ENCODE results near the gene SERPINA6. TPM values are rescaled to one million over a fixed set of nuclear protein-coding genes. Genes with fewer than 3 reads are reported as not detected.

SERPINA6 gene
- total RNA-seq, 4 donors from 2014 or later: 0.48 to 0.82 (median 0.80) TPM; not detected in 1

- H3K4me3 ChIP-seq: no peak overlapping the region
- in situ Hi-C loops (cut with MboI; ENCODE audit: low pct_ligation_motif_present in 1 of 4, low pct_unique_long_range_greater_than_20kb in 1 of 4, low sequenced_read_pairs in 3 of 4): no loop called here
Measured at GRCh38 chr14:94362614-94363133, 39.5 kb upstream of the SERPINA6 start.

GRCh38 chr14:94361682-94362081 lies 38.5 kb upstream of the SERPINA6 start:
- Histone ChIP-seq H3K9me3 (no peaks in the 10 kb centered on the region), H3K4me1 (no peaks in the 10 kb centered on the region), H3K27ac (no peak overlapping the region), H3K4me3 (no peak overlapping the region), H3K36me3 (no peaks in the 10 kb centered on the region), H3K27me3 (no peaks in the 10 kb centered on the region)
- intact Hi-C loops (cut with DNase I; ENCODE audit: low total_unique reads) (no loop called here), in situ Hi-C loops (cut with MboI; ENCODE audit: low pct_ligation_motif_present in 1 of 4, low pct_unique_long_range_greater_than_20kb in 1 of 4, low sequenced_read_pairs in 3 of 4) (no loop called here)
- DNase-seq: no peak
- TF ChIP-seq POLR2AphosphoS5 (IDR thresholded peaks at IDR 0.05): no peak
- TF ChIP-seq EP300 (IDR thresholded peaks at IDR 0.05; ENCODE audit: low read depth): no peak
- TF ChIP-seq POLR2A (IDR thresholded peaks at IDR 0.05): no peak
- no peak for TF ChIP-seq CTCF (IDR thresholded peaks at IDR 0.05)
- WGBS, 2 donors (ENCODE audit: low coverage in 1 of 2): 93% methylated on average over 7 of the region's 7 CpGs; no CpG with 5 or more reads in 1 of the 2 donors

More at GRCh38 chr14:94362614-94363133, 39.5 kb upstream of the SERPINA6 start:
- Histone ChIP-seq H3K36me3 (no peaks in the 10 kb centered on the region), H3K27ac (no peak overlapping the region), H3K4me1 (no peaks in the 10 kb centered on the region), H3K27me3 (no peaks in the 10 kb centered on the region), H3K9me3 (no peaks in the 10 kb centered on the region)
- intact Hi-C loops (cut with DNase I; ENCODE audit: low total_unique reads): loop anchor here (1.0 kb wide), 1 partner anchor 16 kb away; no protein-coding TSS in a partner anchor
- no peak for DNase-seq
- WGBS, 2 donors (ENCODE audit: low coverage in 1 of 2): 80% methylated on average over 8 of the region's 8 CpGs; no CpG with 5 or more reads in 1 of the 2 donors
- TF ChIP-seq POLR2A (IDR thresholded peaks at IDR 0.05) (no peak), EP300 (IDR thresholded peaks at IDR 0.05; ENCODE audit: low read depth) (no peak), CTCF (IDR thresholded peaks at IDR 0.05) (no peak), POLR2AphosphoS5 (IDR thresholded peaks at IDR 0.05) (no peak)

DNA sequence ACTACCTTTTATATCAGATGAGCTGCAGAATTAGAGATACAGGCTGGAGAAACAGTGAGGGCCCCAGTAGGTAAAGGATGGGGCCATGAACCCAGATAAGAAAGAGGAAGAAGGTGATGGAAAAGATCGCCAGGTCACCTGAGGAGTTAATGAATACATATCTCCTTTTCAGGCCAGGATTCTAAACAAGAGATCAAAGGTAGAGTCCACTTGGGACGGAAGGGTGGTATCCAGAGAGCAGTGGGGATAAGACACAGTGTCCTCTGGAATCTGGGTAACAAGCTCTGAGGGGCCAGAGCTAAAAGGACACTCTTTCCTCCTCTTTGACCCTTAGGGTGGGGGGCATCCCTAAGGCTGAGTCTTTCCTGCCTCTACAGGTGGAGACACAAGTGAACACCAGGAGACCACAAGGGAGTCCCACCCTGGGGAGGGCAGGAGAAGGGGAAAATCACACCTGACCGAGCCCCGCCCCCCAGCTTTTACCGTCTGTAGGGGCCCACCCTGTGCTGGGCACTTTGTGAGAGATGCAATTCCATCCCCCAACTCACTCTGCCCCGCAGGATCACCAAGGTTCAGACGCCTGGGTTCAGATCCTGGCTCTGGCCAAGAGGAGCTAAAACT lies 37.9 kb upstream of the SERPINA6 start:
- H3K27ac ChIP-seq: no peak overlapping the region
- H3K4me3 ChIP-seq: no peak overlapping the region
- H3K9me3 ChIP-seq: no peaks in the 10 kb centered on the region
- no peak for TF ChIP-seq POLR2A (IDR thresholded peaks at IDR 0.05)
- TF ChIP-seq POLR2AphosphoS5 (IDR thresholded peaks at IDR 0.05): no peak
- no peak for TF ChIP-seq CTCF (IDR thresholded peaks at IDR 0.05)
- TF ChIP-seq EP300 (IDR thresholded peaks at IDR 0.05; ENCODE audit: low read depth): no peak
- no peaks in the 10 kb centered on the region for H3K4me1 ChIP-seq
- no peak for DNase-seq
- in situ Hi-C loops (cut with MboI; ENCODE audit: low pct_ligation_motif_present in 1 of 4, low pct_unique_long_range_greater_than_20kb in 1 of 4, low sequenced_read_pairs in 3 of 4) (no loop called here), intact Hi-C loops (cut with DNase I; ENCODE audit: low total_unique reads) (no loop called here)
- H3K27me3 ChIP-seq: no peaks in the 10 kb centered on the region
- H3K36me3 ChIP-seq: no peaks in the 10 kb centered on the region
- WGBS, 2 donors (ENCODE audit: low coverage in 1 of 2): 44 to 67% methylated on average over 2 to 7 of the region's 7 CpGs

GRCh38 chr14:94357166-94357565 lies 34.0 kb upstream of the SERPINA6 start:
- no peak overlapping the region for H3K27ac ChIP-seq
- H3K4me1 ChIP-seq: no peaks in the 10 kb centered on the region
- 50 to 57% methylated on average over 1 of the region's 1 CpG for WGBS, 2 donors (ENCODE audit: low coverage in 1 of 2)
- no peak for DNase-seq
- no peaks in the 10 kb centered on the region for H3K36me3 ChIP-seq
- H3K9me3 ChIP-seq: no peaks in the 10 kb centered on the region
- peaks cover 3% of the 10 kb centered on the region for H3K27me3 ChIP-seq
- no peak overlapping the region for H3K4me3 ChIP-seq
- intact Hi-C loops (cut with DNase I; ENCODE audit: low total_unique reads): no loop called here
- in situ Hi-C loops (cut with MboI; ENCODE audit: low pct_ligation_motif_present in 1 of 4, low pct_unique_long_range_greater_than_20kb in 1 of 4, low sequenced_read_pairs in 3 of 4): loop anchor here in 1 of 4 donors (10.0 kb wide), 1 partner anchor 128 kb away; no protein-coding TSS in a partner anchor
- TF ChIP-seq POLR2A (IDR thresholded peaks at IDR 0.05): no peak
- TF ChIP-seq POLR2AphosphoS5 (IDR thresholded peaks at IDR 0.05): no peak
- no peak for TF ChIP-seq EP300 (IDR thresholded peaks at IDR 0.05; ENCODE audit: low read depth)
- TF ChIP-seq CTCF (IDR thresholded peaks at IDR 0.05): no peak
